GM12892 (cell line): Measurements from ENCODE around the gene KIF14.

Experiments used
- DNase-seq: peaks from one replicate; pipeline ENCODE4 v3.0.0; 2011; ENCODE audit not compliant: insufficient read length
- FAIRE-seq: peaks from 2 replicates; lab custom pipeline; 2011; peaks lifted over from hg19 to GRCh38; lab: Jason Lieb, UNC
- POLR2A ChIP-seq: IDR thresholded peaks from 2 replicates; pipeline ENCODE4 v1.6.1; 2011; ENCODE audit warnings: low read depth, low read length, control low read depth
- POLR2AphosphoS5 ChIP-seq: IDR thresholded peaks from 2 replicates; pipeline ENCODE4 v1.6.1; 2011; ENCODE audit warnings: low read depth, low read length, control low read depth
- TAF1 ChIP-seq: IDR thresholded peaks from 2 replicates; pipeline ENCODE4 v1.6.1; 2011; ENCODE audit warnings: low read depth, mild to moderate bottlenecking, control low read depth, low read length, borderline replicate concordance

KIF14 gene

GRCh38 chr1:200505257-200505656 lies 115.3 kb downstream of the KIF14 start:
- TF ChIP-seq POLR2A (no peak), TAF1 (no peak), POLR2AphosphoS5 (no peak)
- DNase-seq (no peak), FAIRE-seq (no peak)
